Renal pelvis (tissue), 4 donors: ENCODE results near the gene C14orf93. TPM values are rescaled to one million over a fixed set of nuclear protein-coding genes. Genes with fewer than 3 reads are reported as not detected.
"Not testable (repeated sequence)": the region's sequence is repeated elsewhere in the genome, so short reads cannot be mapped to it uniquely, and the experiment has no call there.

Experiments used
- DNase-seq: peaks from one replicate; pipeline ENCODE4 v3.0.0-alpha.2; 2013
- polyA plus RNA-seq, 3 donors: library from polyadenylated mRNA; unstranded; fragments of 120-200 nt; gene quantifications; one replicate each; pipeline ENCODE4 v1.2.1, GENCODE V29; 2013; ENCODE audit not compliant: insufficient read length in 3 of 3

Gene C14orf93
- polyA plus RNA-seq, 3 donors, result 19.9 to 27.2 (median 22.5) TPM

- DNase-seq, result no peak
Observed at GRCh38 chr14:23021889-23022442, 12.0 kb upstream of the C14orf93 start.

- DNase-seq, result no peak
Observed at GRCh38 chr14:23021434-23021833, 11.5 kb upstream of the C14orf93 start.

GRCh38 chr14:23020143-23021128 is 10.5 kb upstream of the C14orf93 start:
- DNase-seq, result no peak

GRCh38 chr14:23018107-23018506 is 8.2 kb upstream of the C14orf93 start:
- DNase-seq, result no peak

GRCh38 chr14:23017091-23017490 is 7.1 kb upstream of the C14orf93 start:
- no peak for DNase-seq

GRCh38 chr14:23015618-23016017 is 5.7 kb upstream of the C14orf93 start:
- DNase-seq, result no peak

GRCh38 chr14:23013749-23014054 is 3.8 kb upstream of the C14orf93 start:
- DNase-seq, result not testable (repeated sequence)

- DNase-seq, result no peak
Observed at GRCh38 chr14:23013054-23013748, 3.3 kb upstream of the C14orf93 start.

- no peak for DNase-seq
Observed at GRCh38 chr14:23009483-23009938, 432 bp downstream of the C14orf93 start.

- DNase-seq, result no peak
Observed at GRCh38 chr14:23008831-23009230, 1.1 kb downstream of the C14orf93 start.

- peak; percentile 98 for DNase-seq
Observed at GRCh38 chr14:23006544-23007419, 3.2 kb downstream of the C14orf93 start.

- DNase-seq, result no peak
Observed at GRCh38 chr14:23006188-23006534, 3.8 kb downstream of the C14orf93 start.

- no peak for DNase-seq
Observed at GRCh38 chr14:23005451-23006187, 4.3 kb downstream of the C14orf93 start.

GRCh38 chr14:23004274-23004673 is 5.7 kb downstream of the C14orf93 start:
- not testable (repeated sequence) for DNase-seq

- no peak for DNase-seq
Observed at GRCh38 chr14:23002592-23002991, 7.4 kb downstream of the C14orf93 start.

- DNase-seq, result no peak
Observed at GRCh38 chr14:23000860-23001259, 9.1 kb downstream of the C14orf93 start.

- DNase-seq, result no peak
Observed at GRCh38 chr14:22998329-22999012, 11.5 kb downstream of the C14orf93 start.

GRCh38 chr14:22997676-22998323 is 12.1 kb downstream of the C14orf93 start:
- no peak for DNase-seq

- peak; percentile 89 for DNase-seq
Observed at GRCh38 chr14:22996768-22997654, 12.9 kb downstream of the C14orf93 start.
